Mesendoderm (in vitro differentiated cells): ENCODE results near the gene TNIP1.

Experiments used
- DNase-seq: peaks from one replicate; pipeline ENCODE4 v3.0.0; 2013
- H2AK5ac ChIP-seq: 2 replicates; pipeline ENCODE4 v1.6.1; 2013; ENCODE audit warnings: low read length, inconsistent platforms
- H2BK120ac ChIP-seq: 2 replicates; pipeline ENCODE4 v1.6.1; 2013; ENCODE audit warnings: low read depth, mild to moderate bottlenecking, low read length, moderate library complexity, mixed read lengths
- H2BK15ac ChIP-seq: replicated peaks from 2 replicates; pipeline ENCODE4 v1.6.1; 2013; ENCODE audit warnings: low read depth, mild to moderate bottlenecking, moderate library complexity
- H2BK5ac ChIP-seq: 2 replicates; pipeline ENCODE4 v1.6.1; 2013; ENCODE audit warnings: low read length, inconsistent platforms
- H3K18ac ChIP-seq: 2 replicates; pipeline ENCODE4 v1.6.1; 2013; ENCODE audit warnings: mild to moderate bottlenecking, low read length, mixed read lengths
- H3K23ac ChIP-seq: one replicate; pipeline ENCODE4 v1.6.1; 2013; ENCODE audit warnings: low read length
- H3K27ac ChIP-seq: 2 replicates; pipeline ENCODE4 v1.5.1; 2013; ENCODE audit warnings: low read depth, mild to moderate bottlenecking, inconsistent platforms, low read length, moderate library complexity
- H3K27me3 ChIP-seq: 2 replicates; pipeline ENCODE4 v1.6.1; 2013; ENCODE audit warnings: low read length, control low read depth, mild to moderate bottlenecking, inconsistent platforms; ENCODE audit not compliant: insufficient read depth, poor library complexity
- H3K36me3 ChIP-seq: 2 replicates; pipeline ENCODE4 v1.6.1; 2013; ENCODE audit warnings: low read length, inconsistent platforms; ENCODE audit not compliant: control insufficient read depth, insufficient read depth
- H3K4ac ChIP-seq: one replicate; pipeline ENCODE4 v1.6.1; 2013; ENCODE audit warnings: low read depth, mild to moderate bottlenecking, low read length, moderate library complexity
- H3K4me1 ChIP-seq: 2 replicates; pipeline ENCODE4 v1.6.1; 2013; ENCODE audit warnings: low read depth, low read length, inconsistent platforms; ENCODE audit not compliant: control insufficient read depth
- H3K4me2 ChIP-seq: 2 replicates; pipeline ENCODE4 v1.6.1; 2013; ENCODE audit warnings: low read length
- H3K4me3 ChIP-seq: 2 replicates; pipeline ENCODE4 v1.5.1; 2013; ENCODE audit warnings: mild to moderate bottlenecking, low read length
- H3K56ac ChIP-seq: one replicate; pipeline ENCODE4 v1.6.1; 2013; ENCODE audit warnings: low read length
- H3K79me1 ChIP-seq: 2 replicates; pipeline ENCODE4 v1.6.1; 2013; ENCODE audit warnings: low read length, inconsistent platforms
- H3K79me2 ChIP-seq: 2 replicates; pipeline ENCODE4 v1.6.1; 2013; ENCODE audit warnings: mild to moderate bottlenecking, low read length; ENCODE audit not compliant: control insufficient read depth, insufficient read depth
- H3K9ac ChIP-seq: 2 replicates; pipeline ENCODE4 v1.6.1; 2013; ENCODE audit warnings: low read length, inconsistent platforms
- H4K5ac ChIP-seq: one replicate; pipeline ENCODE4 v1.6.1; 2013; ENCODE audit warnings: low read length
- H4K8ac ChIP-seq: one replicate; pipeline ENCODE4 v1.6.1; 2013; ENCODE audit warnings: low read depth, mild to moderate bottlenecking, control low read depth, low read length, moderate library complexity
- WGBS: extraction: QIAGEN DNeasy Blood & Tissue Kit; methylation state at CpG from one replicate; pipeline ENCODE4 v1.1.7; 2013; ENCODE audit warnings: low lambda C conversion rate, missing lambda C conversion rate; ENCODE audit not compliant: insufficient coverage; ENCODE audit errors: extremely low coverage; 5-methylcytosine and 5-hydroxymethylcytosine counted together

Gene TNIP1

GRCh38 chr5:151125421-151125820 is 44.6 kb upstream of the TNIP1 start:
- Histone ChIP-seq H2AK5ac (no peak overlapping the region), H3K27ac (no peak overlapping the region), H3K18ac (no peak overlapping the region), H2BK15ac (no peak overlapping the region), H3K4me3 (no peak overlapping the region), H3K36me3 (peaks cover 34% of the 10 kb centered on the region), H3K9ac (no peak overlapping the region), H3K79me1 (no peaks in the 10 kb centered on the region), H3K4me1 (no peaks in the 10 kb centered on the region), H3K56ac (no peak overlapping the region), H3K4ac (no peak overlapping the region), H3K23ac (no peak overlapping the region), H3K4me2 (no peak overlapping the region), H3K27me3 (no peaks in the 10 kb centered on the region), H4K8ac (no peak overlapping the region), H2BK120ac (no peak overlapping the region), H3K79me2 (no peaks in the 10 kb centered on the region), H2BK5ac (no peak overlapping the region), H4K5ac (no peak overlapping the region)
- whole genome bisulfite sequencing: no CpG with 5 or more reads among the region's 7 CpGs
- no peak for DNase-seq

GRCh38 chr5:151123897-151124751 is 43.3 kb upstream of the TNIP1 start:
- no CpG with 5 or more reads among the region's 17 CpGs for WGBS
- H4K5ac ChIP-seq: no peak overlapping the region
- no peak overlapping the region for H3K56ac ChIP-seq
- no peaks in the 10 kb centered on the region for H3K79me2 ChIP-seq
- H3K27ac ChIP-seq: no peak overlapping the region
- H3K4me3 ChIP-seq: no peak overlapping the region
- H3K79me1 ChIP-seq: no peaks in the 10 kb centered on the region
- no peak overlapping the region for H3K23ac ChIP-seq
- no peaks in the 10 kb centered on the region for H3K4me1 ChIP-seq
- H4K8ac ChIP-seq: no peak overlapping the region
- no peak overlapping the region for H3K9ac ChIP-seq
- no peak overlapping the region for H2BK15ac ChIP-seq
- H2BK120ac ChIP-seq: no peak overlapping the region
- no peak for DNase-seq
- H3K36me3 ChIP-seq: peaks cover 29% of the 10 kb centered on the region
- H3K4ac ChIP-seq: no peak overlapping the region
- H3K4me2 ChIP-seq: no peak overlapping the region
- H3K18ac ChIP-seq: no peak overlapping the region
- no peaks in the 10 kb centered on the region for H3K27me3 ChIP-seq
- no peak overlapping the region for H2AK5ac ChIP-seq
- no peak overlapping the region for H2BK5ac ChIP-seq

GRCh38 chr5:151122828-151123227 is 42.0 kb upstream of the TNIP1 start:
- Histone ChIP-seq H3K9ac (no peak overlapping the region), H4K5ac (no peak overlapping the region), H3K79me1 (no peaks in the 10 kb centered on the region), H3K4ac (no peak overlapping the region), H4K8ac (no peak overlapping the region), H3K27ac (no peak overlapping the region), H2AK5ac (no peak overlapping the region), H3K79me2 (no peaks in the 10 kb centered on the region), H3K18ac (no peak overlapping the region), H3K4me1 (no peaks in the 10 kb centered on the region), H3K23ac (no peak overlapping the region), H2BK15ac (no peak overlapping the region), H3K56ac (no peak overlapping the region), H3K4me2 (no peak overlapping the region), H3K36me3 (peaks cover 25% of the 10 kb centered on the region), H3K27me3 (no peaks in the 10 kb centered on the region), H2BK5ac (no peak overlapping the region), H3K4me3 (no peak overlapping the region), H2BK120ac (no peak overlapping the region)
- no CpG with 5 or more reads among the region's 14 CpGs for WGBS
- DNase-seq: no peak

DNA sequence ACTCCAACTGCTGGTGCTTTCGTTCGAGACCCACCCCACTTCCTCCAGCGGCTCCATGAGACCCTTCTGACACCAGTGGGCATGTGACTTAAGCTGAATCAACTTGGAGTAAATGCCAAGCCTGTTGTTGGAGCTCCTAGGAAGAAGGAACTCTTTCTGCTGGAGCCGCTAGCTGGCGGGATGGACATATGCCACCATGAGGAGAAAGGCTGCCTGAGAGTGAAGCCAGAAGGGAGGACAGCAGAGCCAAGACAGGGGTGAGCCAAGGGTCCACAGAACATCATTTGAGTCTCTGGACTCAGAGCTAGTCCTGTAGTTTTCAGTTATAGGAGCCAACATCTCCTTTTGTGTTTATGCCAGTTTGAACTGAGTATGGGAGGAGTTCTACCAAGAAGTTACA is 40.8 kb upstream of the TNIP1 start:
- Histone ChIP-seq H2BK5ac (no peak overlapping the region), H2BK15ac (no peak overlapping the region), H3K4me2 (no peak overlapping the region), H3K9ac (no peak overlapping the region), H4K5ac (no peak overlapping the region), H3K4me1 (no peaks in the 10 kb centered on the region), H2BK120ac (no peak overlapping the region), H3K23ac (no peak overlapping the region), H4K8ac (no peak overlapping the region), H3K27me3 (no peaks in the 10 kb centered on the region), H3K36me3 (peaks cover 33% of the 10 kb centered on the region), H3K79me2 (no peaks in the 10 kb centered on the region), H3K56ac (no peak overlapping the region), H2AK5ac (no peak overlapping the region), H3K27ac (no peak overlapping the region), H3K4me3 (no peak overlapping the region), H3K79me1 (no peaks in the 10 kb centered on the region), H3K18ac (no peak overlapping the region), H3K4ac (no peak overlapping the region)
- DNase-seq: no peak
- WGBS: no CpG with 5 or more reads among the region's 5 CpGs

GRCh38 chr5:151121095-151121494 is 40.3 kb upstream of the TNIP1 start:
- H4K5ac ChIP-seq: no peak overlapping the region
- no peak overlapping the region for H3K4ac ChIP-seq
- DNase-seq: no peak
- no peaks in the 10 kb centered on the region for H3K79me2 ChIP-seq
- H3K79me1 ChIP-seq: no peaks in the 10 kb centered on the region
- no peaks in the 10 kb centered on the region for H3K4me1 ChIP-seq
- no peak overlapping the region for H2BK5ac ChIP-seq
- no peak overlapping the region for H3K56ac ChIP-seq
- no CpG with 5 or more reads among the region's 2 CpGs for WGBS
- H3K27me3 ChIP-seq: no peaks in the 10 kb centered on the region
- no peak overlapping the region for H3K9ac ChIP-seq
- no peak overlapping the region for H3K27ac ChIP-seq
- H2BK120ac ChIP-seq: no peak overlapping the region
- H3K36me3 ChIP-seq: peaks cover 33% of the 10 kb centered on the region
- H2BK15ac ChIP-seq: no peak overlapping the region
- no peak overlapping the region for H3K4me3 ChIP-seq
- H2AK5ac ChIP-seq: no peak overlapping the region
- no peak overlapping the region for H3K4me2 ChIP-seq
- H3K23ac ChIP-seq: no peak overlapping the region
- no peak overlapping the region for H3K18ac ChIP-seq
- no peak overlapping the region for H4K8ac ChIP-seq
